ENCODE data around the gene ZBTB2.

DNA sequence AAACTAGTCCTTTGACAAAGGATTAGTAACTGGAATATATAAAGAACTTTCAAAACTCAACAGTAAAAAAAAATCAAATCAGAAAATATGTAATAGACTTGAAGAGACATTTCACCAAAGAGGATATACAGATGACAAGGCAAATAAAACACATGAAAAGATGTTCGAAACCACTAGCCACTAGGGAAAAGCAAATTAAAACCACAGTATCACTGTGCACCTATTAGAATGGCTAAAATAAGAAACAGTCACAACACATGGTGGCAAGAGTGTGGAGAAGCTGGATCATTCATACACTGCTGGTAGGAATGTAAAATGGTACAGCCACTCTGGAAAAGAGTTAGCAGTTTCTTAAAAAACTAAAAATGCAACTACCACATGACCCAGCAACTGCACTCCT is 14.9 kb downstream of the ZBTB2 start:
- TF ChIP-seq, protein P1, sequence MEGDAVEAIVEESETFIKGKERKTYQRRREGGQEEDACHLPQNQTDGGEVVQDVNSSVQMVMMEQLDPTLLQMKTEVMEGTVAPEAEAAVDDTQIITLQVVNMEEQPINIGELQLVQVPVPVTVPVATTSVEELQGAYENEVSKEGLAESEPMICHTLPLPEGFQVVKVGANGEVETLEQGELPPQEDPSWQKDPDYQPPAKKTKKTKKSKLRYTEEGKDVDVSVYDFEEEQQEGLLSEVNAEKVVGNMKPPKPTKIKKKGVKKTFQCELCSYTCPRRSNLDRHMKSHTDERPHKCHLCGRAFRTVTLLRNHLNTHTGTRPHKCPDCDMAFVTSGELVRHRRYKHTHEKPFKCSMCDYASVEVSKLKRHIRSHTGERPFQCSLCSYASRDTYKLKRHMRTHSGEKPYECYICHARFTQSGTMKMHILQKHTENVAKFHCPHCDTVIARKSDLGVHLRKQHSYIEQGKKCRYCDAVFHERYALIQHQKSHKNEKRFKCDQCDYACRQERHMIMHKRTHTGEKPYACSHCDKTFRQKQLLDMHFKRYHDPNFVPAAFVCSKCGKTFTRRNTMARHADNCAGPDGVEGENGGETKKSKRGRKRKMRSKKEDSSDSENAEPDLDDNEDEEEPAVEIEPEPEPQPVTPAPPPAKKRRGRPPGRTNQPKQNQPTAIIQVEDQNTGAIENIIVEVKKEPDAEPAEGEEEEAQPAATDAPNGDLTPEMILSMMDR (IDR thresholded peaks at IDR 0.05): no peak
- no peak for TF ChIP-seq POLR2A (IDR thresholded peaks at IDR 0.05)
- TF ChIP-seq POLR2AphosphoS5 (IDR thresholded peaks at IDR 0.05): no peak
